ENCODE results near the gene NTRK2.

DNA sequence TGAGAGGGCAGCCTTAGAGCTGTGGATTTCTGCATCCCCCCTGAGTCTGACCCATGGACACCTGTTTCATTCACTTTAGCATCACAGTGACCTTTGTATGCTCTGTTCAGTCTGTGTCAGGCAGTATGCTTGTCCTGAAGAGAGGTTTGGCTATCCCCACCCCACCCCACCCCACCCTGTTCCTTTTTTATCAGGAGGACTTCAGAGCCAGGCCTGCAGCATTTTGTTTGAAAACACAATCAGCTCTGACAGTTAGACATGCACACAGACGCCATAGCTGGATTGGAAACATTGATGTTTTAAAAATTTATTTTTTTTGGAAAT is 142.2 kb downstream of the NTRK2 start:
- no peak for TF ChIP-seq POLR2A (IDR thresholded peaks at IDR 0.05; ENCODE audit: low read depth, low read length)
- no peak for TF ChIP-seq POLR2AphosphoS5 (IDR thresholded peaks at IDR 0.05; ENCODE audit: low read depth, low read length)
- TF ChIP-seq PAX5 (IDR thresholded peaks at IDR 0.05; ENCODE audit: insufficient read depth, low read length, severe bottlenecking) = no peak
- TF ChIP-seq TAF1 (IDR thresholded peaks at IDR 0.05; ENCODE audit: low read depth, low read length) = no peak

Measured in GM12891 (cell line).